ENCODE data around the gene LSM10.

Gene LSM10

DNA sequence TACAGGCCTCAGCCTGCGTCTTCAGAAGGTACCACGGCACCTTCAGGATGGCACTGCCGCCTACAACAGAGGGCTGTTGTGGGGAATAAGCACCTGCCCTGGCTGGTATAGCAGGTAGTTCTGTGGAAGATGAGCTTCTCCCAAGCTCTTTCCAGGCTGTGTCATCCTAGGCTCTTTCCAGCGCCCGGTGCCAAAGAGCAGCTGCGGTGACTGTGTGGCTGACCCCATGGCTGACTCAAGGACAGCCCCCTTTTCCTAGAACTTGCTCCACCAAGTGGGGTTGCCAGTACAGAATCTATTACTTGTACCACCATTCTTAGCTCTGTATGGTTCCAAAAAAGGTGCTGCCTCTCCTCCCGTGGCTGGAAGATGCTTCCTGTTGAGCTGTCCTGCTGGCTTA lies 52.4 kb downstream of the LSM10 start:
- TF ChIP-seq, protein P1, sequence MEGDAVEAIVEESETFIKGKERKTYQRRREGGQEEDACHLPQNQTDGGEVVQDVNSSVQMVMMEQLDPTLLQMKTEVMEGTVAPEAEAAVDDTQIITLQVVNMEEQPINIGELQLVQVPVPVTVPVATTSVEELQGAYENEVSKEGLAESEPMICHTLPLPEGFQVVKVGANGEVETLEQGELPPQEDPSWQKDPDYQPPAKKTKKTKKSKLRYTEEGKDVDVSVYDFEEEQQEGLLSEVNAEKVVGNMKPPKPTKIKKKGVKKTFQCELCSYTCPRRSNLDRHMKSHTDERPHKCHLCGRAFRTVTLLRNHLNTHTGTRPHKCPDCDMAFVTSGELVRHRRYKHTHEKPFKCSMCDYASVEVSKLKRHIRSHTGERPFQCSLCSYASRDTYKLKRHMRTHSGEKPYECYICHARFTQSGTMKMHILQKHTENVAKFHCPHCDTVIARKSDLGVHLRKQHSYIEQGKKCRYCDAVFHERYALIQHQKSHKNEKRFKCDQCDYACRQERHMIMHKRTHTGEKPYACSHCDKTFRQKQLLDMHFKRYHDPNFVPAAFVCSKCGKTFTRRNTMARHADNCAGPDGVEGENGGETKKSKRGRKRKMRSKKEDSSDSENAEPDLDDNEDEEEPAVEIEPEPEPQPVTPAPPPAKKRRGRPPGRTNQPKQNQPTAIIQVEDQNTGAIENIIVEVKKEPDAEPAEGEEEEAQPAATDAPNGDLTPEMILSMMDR (IDR thresholded peaks at IDR 0.05; ENCODE audit: low read depth, low read length): no peak
- H3K4me3 ChIP-seq (ENCODE audit: low read depth, low read length): no peak overlapping the region

DNA sequence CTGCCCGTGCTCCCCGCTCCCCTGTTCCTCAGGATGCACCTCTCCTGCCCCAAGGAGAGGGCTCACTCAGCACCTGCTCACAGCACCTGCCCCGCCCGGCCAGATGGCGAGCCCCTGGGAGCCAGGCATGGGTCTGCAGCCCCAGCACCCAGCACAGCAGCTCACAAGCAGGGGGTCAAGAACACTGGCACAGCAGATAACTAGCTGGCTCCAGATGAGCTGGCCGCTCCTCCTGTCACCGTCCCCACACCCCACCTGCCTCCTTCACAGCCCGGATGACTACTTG lies 53.4 kb downstream of the LSM10 start:
- TF ChIP-seq, protein P1 (IDR thresholded peaks at IDR 0.05; ENCODE audit: low read depth, low read length): no peak
- H3K4me3 ChIP-seq (ENCODE audit: low read depth, low read length): no peak overlapping the region

DNA sequence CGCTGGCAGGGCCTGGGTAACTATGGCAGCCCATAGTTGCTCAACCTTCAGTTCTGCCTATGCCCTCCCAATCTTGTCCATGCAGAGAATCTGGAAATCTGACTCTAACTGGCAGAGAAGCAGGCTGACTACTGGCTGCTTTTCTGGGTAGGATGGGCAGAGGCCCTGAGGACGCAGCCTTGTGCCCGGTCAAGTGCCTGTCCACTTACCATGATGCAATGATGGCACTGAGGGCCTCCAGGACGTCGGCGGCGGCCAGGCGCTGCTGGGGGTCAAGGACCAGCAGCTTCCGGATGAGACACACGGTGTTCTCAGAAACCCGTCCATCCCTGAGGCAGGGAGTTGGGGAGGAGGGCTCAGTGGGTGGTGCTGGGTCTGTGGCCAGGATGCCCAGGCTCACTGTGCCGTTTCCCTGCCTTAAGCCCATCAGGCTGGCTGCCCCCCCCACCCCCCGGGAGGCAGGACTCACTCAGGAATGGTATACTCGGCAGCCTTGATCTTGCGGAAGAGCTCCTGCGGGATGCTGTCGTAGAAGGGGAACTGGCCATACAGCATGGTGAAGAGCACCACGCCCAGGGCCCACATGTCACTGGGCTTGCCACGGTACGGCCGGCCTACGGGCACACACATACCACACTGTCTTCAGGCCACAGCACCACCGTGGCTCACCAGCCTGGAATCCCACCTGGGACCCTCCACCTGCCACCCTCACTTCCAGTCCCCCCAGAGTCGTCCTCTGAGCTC lies 53.9 kb downstream of the LSM10 start:
- TF ChIP-seq, protein P1 (IDR thresholded peaks at IDR 0.05; ENCODE audit: low read depth, low read length): no peak

More for the DNA sequence above, 53.9 kb downstream of the LSM10 start:
- no peak overlapping the region for H3K4me3 ChIP-seq (ENCODE audit: low read depth, low read length)

Measured in WI38 (cell line).